Thyroid gland (tissue), 4 donors: ENCODE results near the gene LOC101059915.
A peak's percentile ranks its signal among the peaks of the same experiment; 100 is the strongest.
"Not testable (repeated sequence)": the region's sequence is repeated elsewhere in the genome, so short reads cannot be mapped to it uniquely, and the experiment has no call there.

Experiments
- DNase-seq, 2 donors: peaks; one replicate each; pipeline ENCODE4 v3.0.0-alpha.2; 2019
- H3K27ac ChIP-seq, 3 donors: fragments of 200-600 bp; sonication (generic); 1 replicate in 2 of 3; 2 replicates in 1 of 3; pipeline ENCODE4 v1.5.1; 2016 to 2019; ENCODE audit warnings: mild to moderate bottlenecking in 1 of 3, moderate library complexity in 1 of 3
- H3K27me3 ChIP-seq: fragments of 200-600 bp; sonication (generic); one replicate; pipeline ENCODE4 v1.5.1; 2019
- H3K36me3 ChIP-seq, 2 donors: fragments of 200-600 bp; sonication (generic); one replicate each; pipeline ENCODE4 v1.5.1; 2016 to 2019
- H3K4me1 ChIP-seq, 2 donors: fragments of 200-600 bp; sonication (generic); one replicate each; pipeline ENCODE4 v1.5.1; 2017 to 2019
- H3K4me3 ChIP-seq, 3 donors: fragments of 200-600 bp; sonication (generic); replicated peaks in 1 of 3; 1 replicate in 2 of 3; 2 replicates in 1 of 3; pipeline ENCODE4 v1.5.1; 2016; ENCODE audit warnings: mild to moderate bottlenecking in 1 of 3
- H3K9me3 ChIP-seq: fragments of 200-600 bp; sonication (generic); one replicate; pipeline ENCODE4 v1.5.1; 2017
- CTCF ChIP-seq, 6 experiments: fragments of 200-600 bp in 3 of 6; fragments of 450-650 bp in 3 of 6; sonication (generic) in 3 of 6; IDR thresholded peaks; one replicate each; pipeline ENCODE4 v1.5.1; 2016 to 2019; ENCODE audit warnings: antibody characterized with exemption in 6 of 6, mild to moderate bottlenecking in 2 of 6, inconsistent platforms in 1 of 6, moderate library complexity in 1 of 6
- POLR2A ChIP-seq, 2 donors: fragments of 450-650 bp; IDR thresholded peaks; one replicate each; pipeline ENCODE4 v1.6.1; 2017; ENCODE audit warnings: antibody characterized with exemption in 2 of 2, mild to moderate bottlenecking in 2 of 2, moderate library complexity in 1 of 2
- WGBS, 2 donors: methylation state at CpG; one replicate each; pipeline ENCODE4 v1.1.5; 2017; 5-methylcytosine and 5-hydroxymethylcytosine counted together
- intact Hi-C: fragments of 100-400 bp; cut with DNase I; formaldehyde crosslinking; loops from one replicate; pipeline ENCODE4 v1.15.1; 2023

The LOC101059915 gene

GRCh38 chrX:71664202-71664601 is 3.1 kb upstream of the LOC101059915 start:
- WGBS, 2 donors: 57% methylated on average over 1 to 2 of the region's 8 CpGs
- H3K9me3 ChIP-seq, H3K4me1 ChIP-seq: not testable (repeated sequence)

GRCh38 chrX:71664889-71665491 is 2.4 kb upstream of the LOC101059915 start:
- TF ChIP-seq CTCF (IDR thresholded peaks at IDR 0.05) (no peak), POLR2A (IDR thresholded peaks at IDR 0.05) (no peak)
- intact Hi-C loops: no loop called here
- 73 to 93% methylated on average over 12 to 13 of the region's 16 CpGs for WGBS, 2 donors
- Histone ChIP-seq H3K27me3 (no peaks in the 10 kb centered on the region), H3K27ac (no peak overlapping the region), H3K4me1 (no peaks in the 10 kb centered on the region), H3K36me3 (no peaks in the 10 kb centered on the region), H3K4me3 (no peak overlapping the region), H3K9me3 (no peaks in the 10 kb centered on the region)
- no peak for DNase-seq

More at GRCh38 chrX:71664202-71664601, 3.1 kb upstream of the LOC101059915 start:
- H3K27ac ChIP-seq, intact Hi-C loops, H3K27me3 ChIP-seq, H3K4me3 ChIP-seq, H3K36me3 ChIP-seq: not testable (repeated sequence)
- peak in 3 of 6 experiments; percentile 11 to 22 (median 16) for TF ChIP-seq CTCF (IDR thresholded peaks at IDR 0.05)
- peak; percentile 11 to 14 for DNase-seq

- Histone ChIP-seq H3K4me3 (no peak overlapping the region), H3K27ac (no peak overlapping the region), H3K27me3 (no peaks in the 10 kb centered on the region), H3K36me3 (no peaks in the 10 kb centered on the region), H3K4me1 (no peaks in the 10 kb centered on the region), H3K9me3 (no peaks in the 10 kb centered on the region)
- DNase-seq: no peak
- intact Hi-C loops: no loop called here
- no peak for TF ChIP-seq CTCF (IDR thresholded peaks at IDR 0.05)
- TF ChIP-seq POLR2A (IDR thresholded peaks at IDR 0.05): no peak
- 100% methylated on average over 1 of the region's 10 CpGs; no CpG with 5 or more reads in 1 of the 2 donors for WGBS, 2 donors
These were observed 1.6 kb upstream of the LOC101059915 start for GRCh38 chrX:71665747-71666146.

GRCh38 chrX:71666240-71667223 is 814 bp upstream of the LOC101059915 start:
- intact Hi-C loops: no loop called here
- 93 to 100% methylated on average over 4 to 10 of the region's 48 CpGs for WGBS, 2 donors
- no peak for DNase-seq

More at GRCh38 chrX:71666240-71667223, 814 bp upstream of the LOC101059915 start:
- Histone ChIP-seq H3K4me1 (no peaks in the 10 kb centered on the region), H3K9me3 (no peaks in the 10 kb centered on the region), H3K27ac (no peak overlapping the region), H3K4me3 (no peak overlapping the region), H3K36me3 (no peaks in the 10 kb centered on the region), H3K27me3 (no peaks in the 10 kb centered on the region)
- TF ChIP-seq POLR2A (IDR thresholded peaks at IDR 0.05) (no peak), CTCF (IDR thresholded peaks at IDR 0.05) (no peak)
